SK-N-SH (cell line): ENCODE measurements around the gene C12orf56. TPM values are rescaled to one million over a fixed set of nuclear protein-coding genes. Genes with fewer than 3 reads are reported as not detected.

Experiments used
- CTCF ChIA-PET: fragments of 300-600, 350-600 bp; formaldehyde crosslinking; extraction: SDS; loops from one replicate; lab custom pipeline; 2021; lab: Yijun Ruan, JAX
- POLR2A ChIA-PET: fragments of 350-600 bp; sonication (Branson Sonifier 250); formaldehyde crosslinking; extraction: SDS; loops from one replicate; lab custom pipeline; 2020; ENCODE audit warnings: antibody characterized with exemption, inconsistent platforms; lab: Yijun Ruan, JAX
- DNase-seq: peaks from one replicate; pipeline ENCODE4 v3.0.0; 2012
- H2AFZ ChIP-seq: fragments of 200-600 bp; sonication (generic); 2 replicates; pipeline ENCODE4 v1.8.1; 2016; ENCODE audit warnings: antibody characterized with exemption, mild to moderate bottlenecking, low read depth
- H3F3A ChIP-seq: fragments of 200-600 bp; sonication (generic); replicated peaks from 2 replicates; pipeline ENCODE3; 2016; ENCODE audit warnings: antibody characterized with exemption, mild to moderate bottlenecking; ENCODE audit not compliant: insufficient read depth
- H3K27ac ChIP-seq, 2 experiments: fragments of 200-500 bp in 1 of 2; fragments of 200-600 bp in 1 of 2; sonication (Bioruptor generic) in 1 of 2; sonication (generic), shearing (Covaris generic) in 1 of 2; 2 replicates each; pipeline versions ENCODE4 v1.5.1 to v1.6.1; 2014 to 2016; ENCODE audit warnings: low read depth in 2 of 2, inconsistent platforms in 1 of 2, low read length in 1 of 2, mild to moderate bottlenecking in 1 of 2, mixed read lengths in 1 of 2
- H3K27me3 ChIP-seq: fragments of 200-600 bp; sonication (generic), shearing (Covaris generic); 2 replicates; pipeline ENCODE4 v1.6.1; 2016; ENCODE audit warnings: mixed run types; ENCODE audit not compliant: insufficient read depth
- H3K36me3 ChIP-seq, 2 experiments: fragments of 200-500 bp in 1 of 2; fragments of 200-600 bp in 1 of 2; sonication (Bioruptor generic) in 1 of 2; sonication (generic) in 1 of 2; replicated peaks in 1 of 2; 2 replicates each; pipeline versions ENCODE3 to v1.5.1; 2014 to 2016; ENCODE audit warnings: low read length in 1 of 2, mild to moderate bottlenecking in 1 of 2; ENCODE audit not compliant: insufficient read depth in 2 of 2, control insufficient read depth in 1 of 2
- H3K4me1 ChIP-seq, 2 experiments: fragments of 200-500 bp in 1 of 2; fragments of 200-600 bp in 1 of 2; sonication (Bioruptor generic) in 1 of 2; sonication (generic), shearing (Covaris generic) in 1 of 2; 2 replicates each; pipeline versions ENCODE4 v1.5.1 to v1.6.1; 2014 to 2016; ENCODE audit warnings: low read depth in 1 of 2, low read length in 1 of 2, mixed run types in 1 of 2; ENCODE audit not compliant: insufficient read depth in 2 of 2, control insufficient read depth in 1 of 2
- H3K4me2 ChIP-seq: fragments of 200-600 bp; sonication (generic), shearing (Covaris generic); 2 replicates; pipeline ENCODE4 v1.6.1; 2017; ENCODE audit warnings: mixed run types
- H3K4me3 ChIP-seq, 2 experiments: fragments of 200-500 bp in 1 of 2; fragments of 200-600 bp in 1 of 2; sonication (Bioruptor generic) in 1 of 2; sonication (generic), shearing (Covaris generic) in 1 of 2; 2 replicates each; pipeline versions ENCODE4 v1.5.1 to v1.8.1; 2014 to 2016; ENCODE audit warnings: low read depth in 2 of 2, inconsistent platforms in 1 of 2, low read length in 1 of 2, mild to moderate bottlenecking in 1 of 2, mixed read lengths in 1 of 2, moderate library complexity in 1 of 2
- H3K79me2 ChIP-seq: fragments of 200-600 bp; sonication (generic); 2 replicates; pipeline ENCODE4 v1.8.1; 2017; ENCODE audit warnings: mild to moderate bottlenecking; ENCODE audit not compliant: insufficient read depth
- H3K9ac ChIP-seq: fragments of 200-600 bp; sonication (generic); 2 replicates; pipeline ENCODE4 v1.6.1; 2017; ENCODE audit warnings: mixed run types
- H3K9me2 ChIP-seq: fragments of 200-600 bp; sonication (generic); 2 replicates; pipeline ENCODE4 v1.6.1; 2017; ENCODE audit warnings: mixed run types
- H3K9me3 ChIP-seq: fragments of 200-600 bp; sonication (generic); 2 replicates; pipeline ENCODE4 v1.6.1; 2017; ENCODE audit warnings: mixed run types, mild to moderate bottlenecking, moderate library complexity
- H4K20me1 ChIP-seq: fragments of 200-600 bp; sonication (generic); 2 replicates; pipeline ENCODE4 v1.6.1; 2017; ENCODE audit warnings: mild to moderate bottlenecking, mixed run types; ENCODE audit not compliant: insufficient read depth
- EZH2phosphoT487 ChIP-seq: fragments of 200-600 bp; sonication (generic); IDR thresholded peaks from 2 replicates; pipeline ENCODE4 v1.6.1; 2017; ENCODE audit warnings: low read depth, mixed run types, mild to moderate bottlenecking, antibody characterized with exemption, moderate library complexity, borderline replicate concordance
- FOSL2 ChIP-seq: IDR thresholded peaks from 2 replicates; pipeline ENCODE4 v1.4.0; 2012; ENCODE audit warnings: low read depth, mild to moderate bottlenecking, moderate library complexity, borderline replicate concordance
- FOXM1 ChIP-seq: IDR thresholded peaks from 2 replicates; pipeline ENCODE4 v1.4.0; 2012; ENCODE audit warnings: low read depth, mild to moderate bottlenecking
- JUND ChIP-seq: IDR thresholded peaks from 2 replicates; pipeline ENCODE4 v1.4.0; 2012
- NRF1 ChIP-seq: IDR thresholded peaks from 2 replicates; pipeline ENCODE4 v1.6.1; 2012; ENCODE audit warnings: low read depth, mild to moderate bottlenecking, low read length
- POLR2AphosphoS5 ChIP-seq: IDR thresholded peaks from 2 replicates; pipeline ENCODE4 v1.6.1; 2012; ENCODE audit warnings: low read depth, low read length
- RCOR1 ChIP-seq: fragments of 150-350 bp; IDR thresholded peaks from 2 replicates; pipeline ENCODE4 v1.6.1; 2017; ENCODE audit warnings: antibody characterized with exemption, low read length
- RXRA ChIP-seq: IDR thresholded peaks from 2 replicates; pipeline ENCODE4 v1.4.0; 2012; ENCODE audit warnings: low read depth, mild to moderate bottlenecking, borderline replicate concordance
- SMC3 ChIP-seq: IDR thresholded peaks from 2 replicates; pipeline ENCODE4 v1.6.1; 2012; ENCODE audit warnings: low read depth, low read length, improper control_type of control experiment
- TEAD4 ChIP-seq: IDR thresholded peaks from 2 replicates; pipeline ENCODE4 v1.4.0; 2012; ENCODE audit warnings: mild to moderate bottlenecking, borderline replicate concordance; ENCODE audit not compliant: insufficient read depth
- whole genome bisulfite sequencing: methylation state at CpG from one replicate; pipeline ENCODE4 v1.1.6; 2017; ENCODE audit warnings: low lambda C conversion rate; 5-methylcytosine and 5-hydroxymethylcytosine counted together
- polyA plus RNA-seq, 3 experiments: library from polyadenylated mRNA; depleted of rRNA; stranded (reverse); fragments of >200 nt; gene quantifications; 2 replicates each; pipeline ENCODE4 v1.2.3, GENCODE V29; 2012
- TF ChIP-seq, protein P1 (sequence below): fragments of 150-350 bp; IDR thresholded peaks from 2 replicates; pipeline ENCODE4 v1.6.1; 2017; ENCODE audit warnings: antibody characterized with exemption, low read length, low read depth, borderline replicate concordance

C12orf56 gene
- polyA plus RNA-seq, 1 of the 3 experiments (the other 2 are of a cell fraction): not detected

GRCh38 chr12:64318605-64319004, 72.0 kb downstream of the C12orf56 start (continued):
- TF ChIP-seq RCOR1: no peak

- Histone ChIP-seq H3K9ac (no peak overlapping the region), H3F3A (no peaks in the 10 kb centered on the region), H3K4me3 (no peak overlapping the region), H3K27ac (no peak overlapping the region), H3K4me1 (no peaks in the 10 kb centered on the region), H3K36me3 (no peaks in the 10 kb centered on the region), H4K20me1 (no peaks in the 10 kb centered on the region), H3K9me3 (no peaks in the 10 kb centered on the region), H2AFZ (no peak overlapping the region), H3K79me2 (no peaks in the 10 kb centered on the region), H3K9me2 (no peaks in the 10 kb centered on the region), H3K4me2 (no peak overlapping the region), H3K27me3 (0 out of 2 replicates have a peak, but pooled peaks cover under 1% of the 10 kb centered on the region)
- CTCF ChIA-PET: no interaction called here
- WGBS: 62% methylated on average over 4 of the region's 4 CpGs
- TF ChIP-seq RXRA: no peak
- TF ChIP-seq JUND: no peak
- no peak for TF ChIP-seq FOXM1
- no peak for TF ChIP-seq EZH2phosphoT487
- TF ChIP-seq, protein P1, sequence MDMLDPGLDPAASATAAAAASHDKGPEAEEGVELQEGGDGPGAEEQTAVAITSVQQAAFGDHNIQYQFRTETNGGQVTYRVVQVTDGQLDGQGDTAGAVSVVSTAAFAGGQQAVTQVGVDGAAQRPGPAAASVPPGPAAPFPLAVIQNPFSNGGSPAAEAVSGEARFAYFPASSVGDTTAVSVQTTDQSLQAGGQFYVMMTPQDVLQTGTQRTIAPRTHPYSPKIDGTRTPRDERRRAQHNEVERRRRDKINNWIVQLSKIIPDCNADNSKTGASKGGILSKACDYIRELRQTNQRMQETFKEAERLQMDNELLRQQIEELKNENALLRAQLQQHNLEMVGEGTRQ: no peak
- no peak for DNase-seq
- POLR2A ChIA-PET: interaction anchor here (0.6 kb wide), 1 partner anchor 496 kb away, joined by 3 read pairs; no protein-coding TSS in a partner anchor
Measured at GRCh38 chr12:64311877-64312276, 78.7 kb downstream of the C12orf56 start.

DNA sequence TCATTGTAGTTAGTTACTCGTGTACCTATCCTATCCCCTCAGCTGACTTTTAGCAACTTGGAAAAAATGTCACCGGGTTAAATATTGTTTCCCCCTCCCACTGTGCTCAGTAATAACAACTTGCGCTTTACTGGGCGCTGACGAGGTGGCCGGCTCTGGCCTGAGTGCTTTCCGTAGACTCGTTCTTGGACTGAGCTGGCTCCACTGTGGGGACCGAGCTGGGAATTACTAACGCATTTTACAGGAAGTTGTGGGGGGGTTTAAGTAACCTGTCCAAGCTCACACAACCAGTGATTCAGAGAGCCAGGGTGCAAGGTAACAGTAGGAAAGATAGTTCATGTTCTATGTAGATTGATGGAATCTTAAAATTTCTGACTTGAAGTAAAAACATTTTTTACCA, 86.0 kb downstream of the C12orf56 start:
- Histone ChIP-seq H3K4me1 (no peaks in the 10 kb centered on the region), H3K9me2 (no peaks in the 10 kb centered on the region), H3F3A (no peaks in the 10 kb centered on the region), H3K27ac (no peak overlapping the region), H3K79me2 (no peaks in the 10 kb centered on the region), H4K20me1 (no peaks in the 10 kb centered on the region), H3K36me3 (no peaks in the 10 kb centered on the region), H3K4me2 (no peak overlapping the region), H3K9ac (no peak overlapping the region), H3K4me3 (no peak overlapping the region), H3K9me3 (no peaks in the 10 kb centered on the region), H3K27me3 (0 out of 2 replicates have a peak, but pooled peaks cover 7% of the 10 kb centered on the region), H2AFZ (no peak overlapping the region)
- 67% methylated on average over 10 of the region's 10 CpGs for WGBS
- POLR2A ChIA-PET: no interaction called here
- TF ChIP-seq FOSL2: no peak
- no peak for TF ChIP-seq POLR2AphosphoS5
- TF ChIP-seq NRF1: no peak
- TF ChIP-seq EZH2phosphoT487: no peak
- no peak for TF ChIP-seq SMC3
- no peak for TF ChIP-seq TEAD4
- CTCF ChIA-PET: interaction anchor here (1.0 kb wide), 1 partner anchor 41 kb away, joined by 3 read pairs; no protein-coding TSS in a partner anchor
- no peak for DNase-seq
